CD4-positive, CD25-positive, alpha-beta regulatory T cell (primary cell): ENCODE measurements around the gene MCU. TPM values are rescaled to one million over a fixed set of nuclear protein-coding genes. Genes with fewer than 3 reads are reported as not detected.
"Not testable (repeated sequence)": the region's sequence is repeated elsewhere in the genome, so short reads cannot be mapped to it uniquely, and the experiment has no call there.

Experiments
- ATAC-seq, 2 donors: fragments of 150-1000 bp; cut with Tn5 transposase; one replicate each; pipeline ENCODE4 v1.10.0; 2021; ENCODE audit warnings: low read depth in 2 of 2, moderate number of reproducible peaks in 2 of 2, moderate library complexity in 1 of 2
- DNase-seq, 3 donors: peaks; one replicate each; pipeline versions ENCODE4 v3.0.0 to v3.0.0-alpha.2; 2012 to 2022; ENCODE audit warnings: mixed read lengths in 1 of 3
- H3K27ac ChIP-seq: one replicate; pipeline ENCODE4 v1.7.0; 2013; ENCODE audit warnings: mild to moderate bottlenecking, low read length; ENCODE audit not compliant: insufficient read depth, poor library complexity, severe bottlenecking
- H3K27me3 ChIP-seq: one replicate; pipeline ENCODE4 v1.7.0; 2013; ENCODE audit warnings: low read length; ENCODE audit not compliant: control insufficient read depth, insufficient read depth
- H3K36me3 ChIP-seq: one replicate; pipeline ENCODE4 v1.7.0; 2013; ENCODE audit warnings: mild to moderate bottlenecking, low read length, moderate library complexity; ENCODE audit not compliant: control insufficient read depth, insufficient read depth
- H3K4me1 ChIP-seq: 2 replicates; pipeline ENCODE4 v1.7.0; 2013; ENCODE audit warnings: mild to moderate bottlenecking, low read length; ENCODE audit not compliant: insufficient read depth, control insufficient read depth, poor library complexity, severe bottlenecking
- H3K4me3 ChIP-seq: one replicate; pipeline ENCODE4 v1.7.0; 2013; ENCODE audit warnings: low read depth, mild to moderate bottlenecking, low read length, moderate library complexity
- H3K9me3 ChIP-seq, 2 experiments: 1 replicate in 1 of 2; 2 replicates in 1 of 2; pipeline ENCODE4 v1.7.0; 2013; ENCODE audit warnings: low read length in 2 of 2, mild to moderate bottlenecking in 1 of 2, moderate library complexity in 1 of 2; ENCODE audit not compliant: control insufficient read depth in 2 of 2
- H3K27ac Mint-ChIP-seq, 3 donors: one replicate each; pipeline ENCODE4 v1.8.0; 2020 to 2022; ENCODE audit warnings: mild to moderate bottlenecking in 3 of 3, mixed read lengths in 3 of 3, moderate library complexity in 2 of 3
- H3K27me3 Mint-ChIP-seq: one replicate; pipeline ENCODE4 v1.8.0; 2022; ENCODE audit warnings: mild to moderate bottlenecking, mixed read lengths
- H3K36me3 Mint-ChIP-seq: one replicate; pipeline ENCODE4 v1.8.0; 2020; ENCODE audit warnings: mixed read lengths
- H3K4me1 Mint-ChIP-seq, 4 donors: one replicate each; pipeline ENCODE4 v1.8.0; 2020 to 2022; ENCODE audit warnings: mixed read lengths in 4 of 4, mild to moderate bottlenecking in 1 of 4
- H3K4me3 Mint-ChIP-seq, 4 donors: one replicate each; pipeline ENCODE4 v1.8.0; 2020 to 2022; ENCODE audit warnings: mild to moderate bottlenecking in 4 of 4, mixed read lengths in 4 of 4, moderate library complexity in 3 of 4
- H3K9me3 Mint-ChIP-seq, 7 donors: one replicate each; pipeline ENCODE4 v1.8.0; 2020 to 2022; ENCODE audit warnings: mixed read lengths in 7 of 7, mild to moderate bottlenecking in 3 of 7, moderate library complexity in 2 of 7
- polyA plus RNA-seq, 4 donors: library from polyadenylated mRNA; unstranded; fragments of 300-500 nt; fragmentation: Illumina TruSeq; gene quantifications; one replicate each; pipeline ENCODE4 v1.2.3, GENCODE V29; 2021
- total RNA-seq: library from RNA; stranded (reverse); gene quantifications from one replicate; pipeline ENCODE4 v1.2.3, GENCODE V29; 2022

The MCU gene
- total RNA-seq (15.6 TPM), polyA plus RNA-seq (10 to 100 TPM in 2 of 4 donors, 1 to 10 TPM in 2; 9.0 to 13.5 (median 10.9) TPM)

DNA sequence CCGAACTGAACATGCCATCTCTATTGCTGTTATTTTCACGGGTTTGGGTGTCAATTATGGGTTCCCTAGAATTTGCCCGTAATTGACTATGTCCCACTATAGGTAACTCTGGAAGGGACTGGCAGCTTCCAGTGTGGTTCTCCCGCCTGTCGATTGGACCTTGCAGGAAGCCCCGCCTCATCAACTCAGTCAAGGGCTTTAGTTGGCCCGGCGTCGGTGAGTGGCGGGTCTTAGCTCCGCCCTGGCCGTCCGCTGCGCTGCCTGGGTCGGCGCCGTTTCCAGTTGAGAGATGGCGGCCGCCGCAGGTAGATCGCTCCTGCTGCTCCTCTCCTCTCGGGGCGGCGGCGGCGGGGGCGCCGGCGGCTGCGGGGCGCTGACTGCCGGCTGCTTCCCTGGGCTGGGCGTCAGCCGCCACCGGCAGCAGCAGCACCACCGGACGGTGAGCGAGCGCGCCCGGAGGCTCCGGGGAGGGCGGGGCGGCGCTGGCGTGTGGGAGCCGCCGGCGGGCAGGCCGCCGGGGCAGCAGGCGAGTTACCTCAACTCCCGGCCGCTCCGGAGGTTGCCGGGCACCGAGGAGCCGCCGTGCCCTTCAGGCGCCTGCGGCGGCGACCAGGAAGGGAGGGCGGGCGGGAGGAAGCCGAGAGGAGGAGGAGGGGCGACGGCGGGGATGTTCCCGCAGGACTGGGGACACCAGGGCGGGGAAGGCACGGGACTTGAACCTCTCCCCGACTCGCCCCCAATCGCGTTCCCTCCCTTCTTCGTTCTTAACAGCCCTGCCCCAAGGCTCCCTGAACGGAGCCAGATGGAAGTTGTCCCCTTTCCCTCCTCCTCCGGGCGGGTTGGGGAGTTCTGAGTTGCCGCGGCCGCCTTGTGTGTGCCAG lies at the start of gene MCU:
Gene MCU, plus strand, starts transcription at position 281 of the 881 bp plus-strand sequence. Its CDS starts 9 bp downstream, at position 290.
- Histone ChIP-seq H3K4me3 (peak within 1 kb of the TSS; percentile 95), H3K27me3 (peaks cover 2% of the 10 kb centered on the region)

GRCh38 chr10:72642318-72642717 lies 49.6 kb upstream of the MCU start:
- DNase-seq: no peak
- peaks cover 1% of the 10 kb centered on the region for H3K27me3 ChIP-seq
- no peak for ATAC-seq
- H3K27ac ChIP-seq: no peak overlapping the region
- Mint-ChIP-seq H3K9me3 (peaks cover 0 to 1% (median 0%) of the 10 kb centered on the region in 7 donors), H3K27me3 (peaks cover 36% of the 10 kb centered on the region), H3K4me1 (no peaks in the 10 kb centered on the region), H3K27ac (no peak overlapping the region), H3K36me3 (no peaks in the 10 kb centered on the region), H3K4me3 (no peak overlapping the region)
- no peaks in the 10 kb centered on the region for H3K36me3 ChIP-seq
- H3K4me1 ChIP-seq: no peaks in the 10 kb centered on the region
- no peak overlapping the region for H3K4me3 ChIP-seq
- H3K9me3 ChIP-seq: no peaks in the 10 kb centered on the region

More for the DNA sequence above, at the start of gene MCU:
- no peaks in the 10 kb centered on the region for H3K36me3 ChIP-seq
- H3K27ac ChIP-seq: peak within 1 kb of the TSS; percentile 53
- H3K4me1 ChIP-seq: peaks cover 21% of the 10 kb centered on the region
- ATAC-seq: peak; percentile 95 to 97
- H3K27me3 Mint-ChIP-seq: peaks cover 8% of the 10 kb centered on the region
- no peaks in the 10 kb centered on the region for H3K9me3 ChIP-seq
- peaks cover 12 to 46% (median 36%) of the 10 kb centered on the region in 4 donors for H3K4me1 Mint-ChIP-seq
- peak within 1 kb of the TSS; percentile 83 to 89 (median 85) for H3K27ac Mint-ChIP-seq
- no peaks in the 10 kb centered on the region for H3K9me3 Mint-ChIP-seq
- DNase-seq: peak; percentile 88 to 95 (median 91)
- H3K36me3 Mint-ChIP-seq: no peaks in the 10 kb centered on the region
- H3K4me3 Mint-ChIP-seq: peak within 1 kb of the TSS; percentile 88 to 96 (median 94)

GRCh38 chr10:72645263-72645858 lies 46.6 kb upstream of the MCU start:
- Histone ChIP-seq H3K9me3 (no peaks in the 10 kb centered on the region), H3K27ac (no peak overlapping the region), H3K36me3 (no peaks in the 10 kb centered on the region), H3K4me3 (no peak overlapping the region), H3K4me1 (no peaks in the 10 kb centered on the region), H3K27me3 (peaks cover 1% of the 10 kb centered on the region)
- ATAC-seq: no peak
- Mint-ChIP-seq H3K27ac (no peak overlapping the region), H3K4me1 (no peaks in the 10 kb centered on the region), H3K4me3 (no peak overlapping the region), H3K9me3 (no peaks in the 10 kb centered on the region), H3K27me3 (peaks cover 46% of the 10 kb centered on the region), H3K36me3 (no peaks in the 10 kb centered on the region)
- DNase-seq: no peak

- not testable (repeated sequence) for H3K4me1 ChIP-seq, H3K4me3 ChIP-seq, H3K9me3 Mint-ChIP-seq, H3K36me3 Mint-ChIP-seq, H3K36me3 ChIP-seq, H3K9me3 ChIP-seq, H3K27me3 ChIP-seq, H3K4me3 Mint-ChIP-seq, H3K4me1 Mint-ChIP-seq, ATAC-seq, H3K27ac ChIP-seq, DNase-seq, H3K27ac Mint-ChIP-seq
- peaks cover 48% of the 10 kb centered on the region for H3K27me3 Mint-ChIP-seq
Observed at GRCh38 chr10:72646971-72647370, 45.0 kb upstream of the MCU start.

DNA sequence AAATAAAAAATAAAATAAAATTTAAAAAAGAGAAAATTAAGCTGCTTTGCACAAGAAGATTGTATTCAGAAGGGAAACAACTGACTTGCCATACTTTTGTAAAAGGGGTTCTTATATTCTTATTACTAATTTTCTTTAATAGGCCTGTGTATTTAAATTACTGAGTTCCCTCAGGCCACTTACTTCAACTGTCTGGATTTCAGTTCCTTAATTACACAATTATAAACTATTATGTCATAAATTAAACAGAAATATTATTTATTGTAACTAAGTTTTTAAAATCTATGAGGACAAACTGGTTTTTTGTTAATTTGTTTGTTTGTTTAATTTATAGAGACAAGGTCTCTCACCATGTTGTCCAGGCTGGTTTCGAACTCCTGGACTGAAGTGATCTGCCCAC lies 43.6 kb upstream of the MCU start:
- Histone ChIP-seq H3K36me3 (no peaks in the 10 kb centered on the region), H3K9me3 (no peaks in the 10 kb centered on the region), H3K27me3 (peaks cover 1% of the 10 kb centered on the region), H3K4me3 (no peak overlapping the region), H3K27ac (no peak overlapping the region), H3K4me1 (no peaks in the 10 kb centered on the region)
- Mint-ChIP-seq H3K27me3 (peaks cover 48% of the 10 kb centered on the region), H3K4me3 (no peak overlapping the region), H3K36me3 (no peaks in the 10 kb centered on the region), H3K9me3 (no peaks in the 10 kb centered on the region), H3K4me1 (no peaks in the 10 kb centered on the region), H3K27ac (no peak overlapping the region)
- DNase-seq (no peak), ATAC-seq (no peak)

DNA sequence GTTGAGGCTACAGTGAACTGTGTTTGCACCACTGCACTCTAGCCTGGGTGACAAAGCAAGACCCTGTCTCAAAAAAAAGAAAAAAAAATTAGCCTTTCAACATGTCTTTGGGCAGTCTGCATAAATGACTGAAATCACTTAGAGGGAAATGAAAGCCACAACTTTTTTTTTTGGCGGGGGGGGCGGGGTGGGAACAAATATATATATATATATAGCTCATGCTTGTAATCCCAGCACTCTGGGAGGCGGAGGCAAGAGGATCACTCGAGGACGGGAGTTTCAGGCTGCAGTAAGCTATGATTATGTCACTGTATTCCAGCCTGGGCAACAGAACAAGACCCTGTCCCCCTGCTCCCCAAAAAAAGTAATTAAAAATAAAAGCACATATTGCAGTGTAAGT lies 42.7 kb upstream of the MCU start:
- Histone ChIP-seq H3K27me3 (peaks cover 1% of the 10 kb centered on the region), H3K36me3 (no peaks in the 10 kb centered on the region), H3K4me3 (no peak overlapping the region), H3K4me1 (no peaks in the 10 kb centered on the region), H3K27ac (no peak overlapping the region), H3K9me3 (no peaks in the 10 kb centered on the region)
- H3K36me3 Mint-ChIP-seq: no peaks in the 10 kb centered on the region
- DNase-seq (no peak), ATAC-seq (no peak)
- H3K9me3 Mint-ChIP-seq: no peaks in the 10 kb centered on the region
- no peak overlapping the region for H3K27ac Mint-ChIP-seq
- H3K27me3 Mint-ChIP-seq: peaks cover 42% of the 10 kb centered on the region
- no peaks in the 10 kb centered on the region for H3K4me1 Mint-ChIP-seq
- H3K4me3 Mint-ChIP-seq: no peak overlapping the region

- no peak overlapping the region for H3K27ac Mint-ChIP-seq
- Histone ChIP-seq H3K27me3 (no peaks in the 10 kb centered on the region), H3K4me3 (no peak overlapping the region), H3K36me3 (no peaks in the 10 kb centered on the region), H3K9me3 (no peaks in the 10 kb centered on the region), H3K4me1 (no peaks in the 10 kb centered on the region), H3K27ac (no peak overlapping the region)
- no peak for ATAC-seq
- H3K9me3 Mint-ChIP-seq: no peaks in the 10 kb centered on the region
- no peak for DNase-seq
- peaks cover 28% of the 10 kb centered on the region for H3K27me3 Mint-ChIP-seq
- no peaks in the 10 kb centered on the region for H3K36me3 Mint-ChIP-seq
- no peaks in the 10 kb centered on the region for H3K4me1 Mint-ChIP-seq
- H3K4me3 Mint-ChIP-seq: no peak overlapping the region
Observed at GRCh38 chr10:72653383-72654096, 38.4 kb upstream of the MCU start.
